ENCODE measurements around the gene ELAC2.

- TF ChIP-seq POLR2A (IDR thresholded peaks at IDR 0.05; ENCODE audit: low read depth, low read length) (no peak), RELB (IDR thresholded peaks at IDR 0.05; ENCODE audit: low read depth) (no peak), CTCF (IDR thresholded peaks at IDR 0.05 in 2 of 3, conservative IDR thresholded peaks at IDR 0.05 in 1 of 3; ENCODE audit: control insufficient read depth in 2 of 3, extremely low read depth in 1 of 3, insufficient read depth in 1 of 3, low read depth in 3 of 3, low read length in 3 of 3) (no peak), SIN3A (IDR thresholded peaks at IDR 0.05; ENCODE audit: low read depth, low read length) (no peak), ETV6 (conservative IDR thresholded peaks at IDR 0.05 in 1 of 2, IDR thresholded peaks at IDR 0.05 in 1 of 2; ENCODE audit: borderline replicate concordance in 1 of 2, low read depth in 1 of 2) (no peak)
These were observed 26.9 kb downstream of the ELAC2 start for GRCh38 chr17:12990926-12991325.

Measured in GM12878 (cell line).